Right lobe of liver (tissue), 6 donors: ENCODE results near the gene CHST2. TPM values are rescaled to one million over a fixed set of nuclear protein-coding genes. Genes with fewer than 3 reads are reported as not detected.

ENCODE experiments used
- ATAC-seq, 4 donors: fragments of 200-7000 bp; cut with Tn5 transposase; one replicate each; pipeline ENCODE4 v1.9.1; 2020; ENCODE audit warnings: mild to moderate bottlenecking in 4 of 4, moderate library complexity in 4 of 4
- DNase-seq, 3 donors: peaks; one replicate each; pipeline ENCODE4 v3.0.0-alpha.2; 2020
- H3K27ac ChIP-seq, 3 donors: fragments of 200-600 bp; one replicate each; pipeline ENCODE4 v1.8.0; 2022
- H3K27me3 ChIP-seq, 2 donors: fragments of 200-600 bp; one replicate each; pipeline ENCODE4 v1.8.0; 2022
- H3K36me3 ChIP-seq, 4 donors: fragments of 200-600 bp; sonication (generic) in 1 of 4; one replicate each; pipeline versions ENCODE4 v1.5.1 to v1.8.0; 2017 to 2022; ENCODE audit warnings: control low read depth in 1 of 4
- H3K4me1 ChIP-seq, 4 donors: fragments of 200-600 bp; sonication (generic) in 1 of 4; one replicate each; pipeline versions ENCODE4 v1.5.1 to v1.8.0; 2017 to 2022; ENCODE audit warnings: control low read depth in 1 of 4
- H3K4me3 ChIP-seq, 3 donors: fragments of 200-600 bp; one replicate each; pipeline ENCODE4 v1.8.0; 2022
- H3K9me3 ChIP-seq, 4 donors: fragments of 200-600 bp; sonication (generic) in 1 of 4; one replicate each; pipeline versions ENCODE4 v1.5.1 to v1.8.0; 2017 to 2022; ENCODE audit warnings: control low read depth in 1 of 4
- POLR2A ChIP-seq: fragments of 450-650 bp; IDR thresholded peaks from one replicate; pipeline ENCODE4 v1.6.1; 2017; ENCODE audit warnings: antibody characterized with exemption, mild to moderate bottlenecking
- WGBS: methylation state at CpG from one replicate; pipeline ENCODE4 v1.1.6; 2018; ENCODE audit warnings: low coverage, low lambda C conversion rate; ENCODE audit not compliant: insufficient coverage; ENCODE audit errors: missing lambda C conversion rate; 5-methylcytosine and 5-hydroxymethylcytosine counted together
- intact Hi-C, 2 donors: fragments of 100-400 bp; cut with DNase I; formaldehyde crosslinking; loops; one replicate each; pipeline versions ENCODE4 v1.11.2 to v1.14.1; 2022
- total RNA-seq, 6 experiments: library from RNA; depleted of rRNA in 2 of 6; stranded (reverse); fragments of >200 nt in 2 of 6; fragmentation: NEBNext Ultra II Directional in 3 of 6; extraction: Animal tissue kit (Norgen Biotek cat#: 25700) in 3 of 6; gene quantifications; one replicate each; pipeline versions ENCODE4 v1.1.0 to v1.2.4, GENCODE V29; 2016 to 2023
- TF ChIP-seq, protein P1 (sequence below), 4 donors: fragments of 200-600 bp in 3 of 4; fragments of 450-650 bp in 1 of 4; IDR thresholded peaks; one replicate each; pipeline versions ENCODE4 v1.5.1 to v1.8.0; 2016 to 2022; ENCODE audit warnings: antibody characterized with exemption in 4 of 4, mild to moderate bottlenecking in 2 of 4
- donor health status: DM: no; HTN: yes; CAD: no.
- donor health status: DM: no; HTN: no; CAD: no.
- donor health status: DM: no; HTN: no; CAD: no.
- donor health status: DM: no; HTN: yes; CAD: no.
- donor health status: DM: no; HTN: yes; CAD: no.

CHST2 gene
- total RNA-seq, 6 experiments from 2014 or later = 0.73 to 1.7 (median 1.1) TPM

DNA sequence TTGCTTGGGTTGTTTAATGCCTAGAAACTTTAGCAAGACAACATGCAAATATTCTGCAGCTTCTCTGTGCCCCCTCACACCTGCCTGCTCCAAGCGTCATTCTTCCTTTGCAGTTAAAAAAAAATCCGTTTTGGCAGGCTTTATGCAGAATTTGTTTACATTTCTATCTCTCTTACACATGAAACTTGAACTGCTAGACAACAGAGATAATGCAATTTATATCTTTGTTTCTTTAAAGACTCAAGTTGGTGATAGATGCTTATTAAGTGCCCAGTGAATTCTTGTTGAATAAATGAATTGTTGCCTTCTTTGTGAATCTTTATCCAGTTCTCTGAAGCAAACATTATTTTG is 53.2 kb downstream of the CHST2 start:
- Histone ChIP-seq H3K4me1 (no peaks in the 10 kb centered on the region), H3K9me3 (no peaks in the 10 kb centered on the region), H3K4me3 (no peak overlapping the region), H3K27ac (no peak overlapping the region), H3K27me3 (no peaks in the 10 kb centered on the region), H3K36me3 (no peaks in the 10 kb centered on the region)
- intact Hi-C loops = no loop called here
- WGBS = 44% methylated on average over 2 of the region's 2 CpGs
- no peak for ATAC-seq
- no peak for DNase-seq
- TF ChIP-seq, protein P1, sequence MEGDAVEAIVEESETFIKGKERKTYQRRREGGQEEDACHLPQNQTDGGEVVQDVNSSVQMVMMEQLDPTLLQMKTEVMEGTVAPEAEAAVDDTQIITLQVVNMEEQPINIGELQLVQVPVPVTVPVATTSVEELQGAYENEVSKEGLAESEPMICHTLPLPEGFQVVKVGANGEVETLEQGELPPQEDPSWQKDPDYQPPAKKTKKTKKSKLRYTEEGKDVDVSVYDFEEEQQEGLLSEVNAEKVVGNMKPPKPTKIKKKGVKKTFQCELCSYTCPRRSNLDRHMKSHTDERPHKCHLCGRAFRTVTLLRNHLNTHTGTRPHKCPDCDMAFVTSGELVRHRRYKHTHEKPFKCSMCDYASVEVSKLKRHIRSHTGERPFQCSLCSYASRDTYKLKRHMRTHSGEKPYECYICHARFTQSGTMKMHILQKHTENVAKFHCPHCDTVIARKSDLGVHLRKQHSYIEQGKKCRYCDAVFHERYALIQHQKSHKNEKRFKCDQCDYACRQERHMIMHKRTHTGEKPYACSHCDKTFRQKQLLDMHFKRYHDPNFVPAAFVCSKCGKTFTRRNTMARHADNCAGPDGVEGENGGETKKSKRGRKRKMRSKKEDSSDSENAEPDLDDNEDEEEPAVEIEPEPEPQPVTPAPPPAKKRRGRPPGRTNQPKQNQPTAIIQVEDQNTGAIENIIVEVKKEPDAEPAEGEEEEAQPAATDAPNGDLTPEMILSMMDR (IDR thresholded peaks at IDR 0.05) = no peak
- TF ChIP-seq POLR2A = no peak

DNA sequence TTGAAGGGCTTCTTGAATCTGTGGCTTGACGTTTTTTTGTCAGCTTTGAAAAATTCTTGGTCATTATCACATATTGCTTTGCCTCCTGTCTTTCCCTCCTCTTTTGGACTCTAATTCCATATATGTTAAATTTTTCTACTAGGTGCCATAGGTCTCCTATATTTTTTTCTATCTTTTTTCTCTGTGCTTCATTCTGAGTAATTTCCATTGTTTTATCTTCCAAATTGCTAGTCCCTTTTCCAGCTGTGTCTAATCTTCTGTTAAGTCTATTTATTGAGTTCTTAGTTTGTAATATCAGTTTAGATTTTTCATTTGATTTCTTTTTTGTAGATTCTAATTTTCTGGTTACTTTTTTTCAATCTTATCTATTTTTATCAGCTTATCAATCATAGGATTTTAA is 53.7 kb downstream of the CHST2 start:
- Histone ChIP-seq H3K27me3 (no peaks in the 10 kb centered on the region), H3K9me3 (no peaks in the 10 kb centered on the region), H3K4me1 (no peaks in the 10 kb centered on the region), H3K4me3 (no peak overlapping the region), H3K36me3 (no peaks in the 10 kb centered on the region), H3K27ac (no peak overlapping the region)
- no peak for TF ChIP-seq POLR2A
- TF ChIP-seq, protein P1 (IDR thresholded peaks at IDR 0.05) = no peak
- 42% methylated on average over 1 of the region's 1 CpG for WGBS
- intact Hi-C loops = no loop called here
- ATAC-seq = no peak
- no peak for DNase-seq

Other genes with a start within 250 kb of the CHST2 start
- gene PCOLCE2, start 230.7 kb upstream of the CHST2 start, total RNA-seq = 1 to 10 TPM; 1.8 to 9.7 (median 3.8) TPM
- gene PAQR9, start 156.1 kb upstream of the CHST2 start, total RNA-seq = 10 to 100 TPM; 10.2 to 18.6 (median 12.6) TPM
- 10 to 100 TPM; 19.1 to 34.5 (median 26.9) TPM for gene U2SURP, start 118.2 kb upstream of the CHST2 start, total RNA-seq